Ishikawa (cell line): Measurements from ENCODE around the gene CORO2B.

ENCODE experiments used
- CEBPB ChIP-seq: IDR thresholded peaks from 2 replicates; pipeline ENCODE4 v1.6.1; 2012
- CREB1 ChIP-seq: IDR thresholded peaks from 2 replicates; pipeline ENCODE4 v1.6.1; 2012; ENCODE audit warnings: low read depth
- EGR1 ChIP-seq: IDR thresholded peaks from 2 replicates; pipeline ENCODE4 v1.6.1; 2012
- EP300 ChIP-seq: IDR thresholded peaks from 2 replicates; pipeline ENCODE4 v1.6.1; 2012; ENCODE audit warnings: borderline replicate concordance
- FOXM1 ChIP-seq: IDR thresholded peaks from 2 replicates; pipeline ENCODE4 v1.6.1; 2012; ENCODE audit warnings: low read depth, borderline replicate concordance
- MAX ChIP-seq: IDR thresholded peaks from 2 replicates; pipeline ENCODE4 v1.6.1; 2012
- NFIC ChIP-seq: IDR thresholded peaks from 2 replicates; pipeline ENCODE4 v1.6.1; 2012
- RAD21 ChIP-seq: IDR thresholded peaks from 2 replicates; pipeline ENCODE4 v1.6.1; 2012; ENCODE audit warnings: low read depth
- REST ChIP-seq: IDR thresholded peaks from 2 replicates; pipeline ENCODE4 v1.6.1; 2012; ENCODE audit warnings: low read depth, mild to moderate bottlenecking
- TAF1 ChIP-seq: IDR thresholded peaks from 2 replicates; pipeline ENCODE4 v1.6.1; 2012; ENCODE audit warnings: low read depth, mild to moderate bottlenecking
- TCF12 ChIP-seq: IDR thresholded peaks from 2 replicates; pipeline ENCODE4 v1.6.1; 2012; ENCODE audit warnings: low read depth
- TEAD4 ChIP-seq: IDR thresholded peaks from 2 replicates; pipeline ENCODE4 v1.6.1; 2012
- USF1 ChIP-seq: IDR thresholded peaks from 2 replicates; pipeline ENCODE4 v1.6.1; 2012
- YY1 ChIP-seq: IDR thresholded peaks from 2 replicates; pipeline ENCODE4 v1.6.1; 2012; ENCODE audit warnings: low read depth
- ZBTB7A ChIP-seq: IDR thresholded peaks from 2 replicates; pipeline ENCODE4 v1.6.1; 2012; ENCODE audit warnings: low read depth

CORO2B gene

DNA sequence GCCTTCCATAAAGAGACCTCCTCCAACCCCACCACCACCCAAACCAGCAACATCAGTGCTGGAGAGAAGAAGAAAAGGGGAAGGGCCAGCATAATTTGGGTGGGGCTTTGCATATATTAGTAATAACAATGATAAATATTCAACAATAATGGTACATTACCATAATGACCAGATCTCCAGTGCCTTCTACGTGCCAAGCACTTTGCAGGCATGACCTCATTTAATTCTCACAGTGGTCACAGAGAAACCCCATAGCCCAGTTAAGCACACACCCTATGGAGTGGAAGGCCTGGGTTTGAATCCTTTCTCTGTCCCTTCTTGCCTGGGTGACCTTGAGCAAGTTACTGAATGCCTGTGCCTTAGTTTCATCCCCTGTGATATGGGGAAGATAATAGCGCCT is 49.2 kb downstream of the CORO2B start:
- no peak for TF ChIP-seq NFIC
- no peak for TF ChIP-seq USF1
- TF ChIP-seq FOXM1, result no peak
- no peak for TF ChIP-seq EP300

DNA sequence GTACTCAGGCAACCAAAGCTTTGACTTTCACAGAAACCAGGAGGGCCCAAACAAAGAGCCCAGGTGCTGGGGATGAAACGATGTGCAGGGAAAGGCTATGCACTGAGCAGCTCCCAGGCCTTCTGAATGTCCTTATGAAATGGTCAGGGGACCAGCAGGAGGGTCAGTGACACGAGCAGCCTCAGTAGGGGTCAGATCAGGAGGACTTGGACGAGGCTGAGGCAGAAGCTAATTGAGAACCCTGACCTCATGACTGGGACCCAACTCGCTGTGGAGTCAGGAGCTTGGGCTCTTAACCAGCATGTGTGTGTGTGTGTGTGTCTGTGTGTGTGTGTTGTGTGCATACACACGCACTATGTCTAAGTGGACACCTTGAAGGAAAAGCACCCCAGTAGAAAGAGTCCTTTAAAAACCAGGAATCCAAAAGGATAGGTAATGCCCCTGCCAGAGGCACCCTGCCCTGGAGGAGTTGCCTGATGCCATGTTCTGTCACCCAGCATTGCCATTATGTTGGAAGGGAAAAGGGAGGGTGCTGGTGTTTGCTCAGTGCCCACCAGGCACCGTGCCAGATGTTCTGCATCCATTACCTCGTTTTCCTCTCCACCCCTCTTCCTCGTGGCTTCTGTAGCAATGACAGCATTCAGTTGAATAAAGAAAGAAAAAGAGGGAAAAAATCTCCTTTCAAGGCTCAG is 50.9 kb downstream of the CORO2B start:
- TF ChIP-seq CEBPB, result no peak
- TF ChIP-seq FOXM1, result no peak

DNA sequence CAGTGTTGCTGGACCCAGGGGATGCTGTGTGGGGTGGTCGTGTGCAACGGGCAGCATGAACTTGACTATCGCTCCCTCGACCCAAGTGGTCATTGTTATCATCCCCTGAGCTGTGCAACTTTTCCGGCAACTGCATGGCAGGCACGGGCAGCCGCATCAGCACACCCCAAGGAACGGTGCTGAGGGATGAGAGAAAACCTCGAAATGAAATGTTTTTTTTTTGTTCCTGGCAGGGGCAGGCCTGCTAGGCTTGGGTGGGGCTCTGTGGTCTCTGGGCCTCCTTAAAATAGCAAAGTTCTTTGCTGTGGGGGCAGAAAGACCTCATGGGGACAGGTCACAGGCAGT is 51.4 kb downstream of the CORO2B start:
- no peak for TF ChIP-seq FOXM1
- TF ChIP-seq RAD21, result no peak
- no peak for TF ChIP-seq YY1
- TF ChIP-seq NFIC, result no peak
- no peak for TF ChIP-seq ZBTB7A
- TF ChIP-seq TCF12, result no peak
- no peak for TF ChIP-seq TEAD4
- no peak for TF ChIP-seq MAX
- TF ChIP-seq CREB1, result no peak
- TF ChIP-seq EGR1, result no peak
- TF ChIP-seq TAF1, result no peak
- TF ChIP-seq EP300, result no peak
- TF ChIP-seq CEBPB, result no peak
- no peak for TF ChIP-seq USF1
- TF ChIP-seq REST, result no peak

GRCh38 chr15:68630836-68631235 is 52.0 kb downstream of the CORO2B start:
- TF ChIP-seq TEAD4, result no peak
- no peak for TF ChIP-seq MAX
- no peak for TF ChIP-seq RAD21
- TF ChIP-seq USF1, result no peak
- no peak for TF ChIP-seq TCF12
- no peak for TF ChIP-seq CREB1

- no peak for TF ChIP-seq TCF12
- TF ChIP-seq REST, result no peak
- no peak for TF ChIP-seq CEBPB
Observed at GRCh38 chr15:68631601-68632051, 52.8 kb downstream of the CORO2B start.

- no peak for TF ChIP-seq EP300
- no peak for TF ChIP-seq NFIC
- no peak for TF ChIP-seq EGR1
- no peak for TF ChIP-seq TEAD4
- no peak for TF ChIP-seq FOXM1
- no peak for TF ChIP-seq USF1
- no peak for TF ChIP-seq YY1
- TF ChIP-seq TCF12, result no peak
- TF ChIP-seq ZBTB7A, result no peak
Observed at GRCh38 chr15:68632101-68632500, 53.3 kb downstream of the CORO2B start.
